ENCODE measurements around the gene NAV3.

NAV3 gene

DNA sequence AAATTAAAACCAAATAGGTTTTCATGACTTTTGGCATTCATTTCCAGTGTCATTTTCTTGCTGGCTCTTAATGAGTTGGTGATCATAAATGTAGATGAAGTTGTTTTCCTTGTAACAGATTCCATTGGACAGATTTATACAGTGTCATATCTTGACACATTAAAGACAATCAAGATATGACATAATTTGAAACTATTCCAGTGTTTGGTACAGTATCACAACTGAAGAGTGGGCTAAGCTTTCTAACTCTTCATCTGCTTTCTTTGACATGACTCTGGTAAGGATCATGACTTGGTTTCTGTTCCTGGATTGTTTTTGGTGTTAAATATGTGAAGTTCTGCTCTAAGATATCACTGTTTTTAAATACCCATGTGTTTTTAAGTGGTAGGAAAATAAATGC lies 289.6 kb downstream of the NAV3 start:
- no peak for DNase-seq (ENCODE audit: low read depth in 2 of 2)

DNA sequence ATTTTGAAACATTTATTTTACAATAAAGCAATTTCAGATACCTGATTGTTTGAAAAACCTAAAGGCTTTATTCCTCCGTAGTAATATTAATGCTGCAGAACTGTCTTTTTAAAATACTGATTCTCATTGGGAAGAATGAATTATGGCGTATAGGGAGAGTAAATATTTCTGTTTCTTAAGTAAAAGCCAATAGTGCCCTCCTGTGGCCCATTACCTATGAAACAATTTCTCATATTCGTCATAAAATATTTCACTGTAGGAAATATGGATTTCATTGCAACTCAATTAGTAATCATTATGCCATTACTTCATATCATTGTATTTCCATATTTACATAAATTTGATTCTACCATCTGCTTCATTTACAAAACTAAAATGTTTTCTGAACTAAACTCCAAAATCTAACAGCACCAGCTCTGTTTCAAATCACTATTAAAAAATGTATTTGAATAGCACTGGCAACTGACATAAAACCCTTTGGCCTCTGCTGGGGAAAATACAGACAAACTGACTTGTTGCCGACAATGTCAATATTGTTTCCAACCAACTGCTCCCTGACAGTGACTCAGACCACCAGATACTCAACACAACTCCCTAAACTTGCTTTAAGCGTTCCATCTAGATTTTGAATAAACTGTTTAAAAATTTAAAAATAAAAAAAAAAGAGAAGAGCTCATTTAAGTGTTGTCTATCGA lies 290.3 kb downstream of the NAV3 start:
- no peak for DNase-seq (ENCODE audit: low read depth in 2 of 2)

DNA sequence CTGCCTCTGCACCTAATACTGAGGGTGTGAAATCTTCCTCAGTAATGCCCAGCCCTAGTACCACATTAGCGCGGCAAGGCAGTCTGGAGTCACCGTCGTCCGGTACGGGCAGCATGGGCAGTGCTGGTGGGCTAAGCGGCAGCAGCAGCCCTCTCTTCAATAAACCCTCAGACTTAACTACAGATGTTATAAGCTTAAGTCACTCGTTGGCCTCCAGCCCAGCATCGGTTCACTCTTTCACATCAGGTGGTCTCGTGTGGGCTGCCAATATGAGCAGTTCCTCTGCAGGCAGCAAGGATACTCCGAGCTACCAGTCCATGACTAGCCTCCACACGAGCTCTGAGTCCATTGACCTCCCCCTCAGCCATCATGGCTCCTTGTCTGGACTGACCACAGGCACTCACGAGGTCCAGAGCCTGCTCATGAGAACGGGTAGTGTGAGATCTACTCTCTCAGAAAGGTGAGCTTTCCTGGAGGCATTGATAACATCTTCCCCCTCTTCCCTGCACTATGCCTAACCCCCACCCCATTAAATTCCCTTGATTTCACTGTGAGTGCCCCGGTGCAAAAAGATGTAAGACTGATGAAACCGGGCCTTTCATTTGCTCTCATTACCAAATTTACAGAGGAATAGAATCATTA lies 291.4 kb downstream of the NAV3 start:
- no peak for DNase-seq (ENCODE audit: low read depth in 2 of 2)

DNA sequence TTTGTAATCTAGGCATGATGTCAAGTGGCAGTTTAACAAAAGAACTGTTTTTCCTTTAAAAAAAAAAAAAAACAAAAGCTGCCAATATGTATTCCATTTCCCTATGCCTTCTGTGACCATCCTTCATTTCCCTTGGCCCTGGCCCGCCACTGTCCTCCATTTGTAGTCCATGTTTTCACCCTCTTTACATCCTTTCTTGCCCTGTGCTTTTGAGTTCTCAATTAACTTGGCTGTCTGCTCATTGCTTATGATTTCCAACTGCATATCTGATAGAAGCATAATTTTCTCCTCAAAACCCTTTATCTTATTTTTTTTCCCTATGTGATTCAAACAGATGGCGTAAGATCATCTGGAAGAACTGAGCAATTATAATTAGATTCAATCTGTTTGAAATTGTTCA lies 297.5 kb downstream of the NAV3 start:
- no peak for DNase-seq (ENCODE audit: low read depth in 2 of 2)

DNA sequence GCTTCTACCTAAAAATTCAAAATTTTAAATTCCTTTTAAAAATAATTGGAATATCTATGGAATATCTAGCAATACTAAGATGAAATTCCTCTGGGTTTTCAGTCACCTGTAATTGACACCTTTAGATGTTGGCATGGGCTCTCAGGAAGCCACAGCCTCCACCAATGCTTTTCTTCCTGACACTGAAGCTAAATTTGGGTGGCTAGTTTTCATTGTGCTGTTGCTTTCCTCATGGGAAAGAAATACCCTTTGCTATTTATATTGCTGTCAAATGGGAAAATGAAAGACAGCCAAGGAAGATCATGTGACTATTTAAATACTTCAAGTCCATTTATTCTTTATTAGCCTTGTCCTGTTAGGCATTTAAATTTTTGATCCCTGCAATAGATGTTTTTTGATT lies 313.0 kb downstream of the NAV3 start:
- no peak for DNase-seq (ENCODE audit: low read depth in 2 of 2)

DNA sequence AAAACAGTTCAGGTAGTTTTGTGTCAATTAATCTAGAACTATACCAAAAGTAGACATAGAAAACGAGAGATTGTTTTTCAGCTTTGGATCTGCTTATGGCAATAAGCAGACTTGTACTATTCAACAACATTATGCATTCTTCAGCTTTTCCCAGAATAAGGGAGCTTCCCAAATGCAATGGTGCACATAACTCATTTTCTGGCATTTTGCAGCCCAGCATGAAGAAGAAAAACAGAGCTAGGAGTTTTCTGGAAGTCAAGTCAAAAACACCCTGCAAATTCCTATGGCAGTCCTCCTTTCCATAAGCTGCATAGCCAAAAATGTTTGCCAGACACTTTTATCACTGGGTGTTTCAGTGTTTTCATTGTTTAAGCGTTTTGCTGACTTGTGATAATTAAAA lies 314.7 kb downstream of the NAV3 start:
- DNase-seq (ENCODE audit: low read depth in 2 of 2), result no peak

DNA sequence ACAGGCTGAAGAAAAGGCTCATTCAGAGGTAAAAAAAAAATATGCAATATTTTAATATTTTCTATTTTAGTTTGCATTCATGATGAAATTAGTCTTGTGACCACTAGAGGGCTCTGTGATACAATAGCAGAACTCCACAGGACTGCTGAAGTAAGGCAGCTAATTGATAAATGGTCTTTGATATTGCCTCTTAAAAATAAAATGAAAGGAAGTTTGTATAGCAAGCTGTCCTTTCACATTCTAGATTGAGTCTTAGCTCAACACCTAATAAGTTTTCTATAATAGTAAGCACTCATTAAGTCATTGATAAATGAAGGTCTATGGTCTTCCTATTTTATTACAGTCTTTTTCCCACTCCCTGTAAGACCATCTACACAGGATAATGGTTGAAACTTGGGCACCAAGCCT lies 315.7 kb downstream of the NAV3 start:
- DNase-seq (ENCODE audit: low read depth in 2 of 2), result no peak

DNA sequence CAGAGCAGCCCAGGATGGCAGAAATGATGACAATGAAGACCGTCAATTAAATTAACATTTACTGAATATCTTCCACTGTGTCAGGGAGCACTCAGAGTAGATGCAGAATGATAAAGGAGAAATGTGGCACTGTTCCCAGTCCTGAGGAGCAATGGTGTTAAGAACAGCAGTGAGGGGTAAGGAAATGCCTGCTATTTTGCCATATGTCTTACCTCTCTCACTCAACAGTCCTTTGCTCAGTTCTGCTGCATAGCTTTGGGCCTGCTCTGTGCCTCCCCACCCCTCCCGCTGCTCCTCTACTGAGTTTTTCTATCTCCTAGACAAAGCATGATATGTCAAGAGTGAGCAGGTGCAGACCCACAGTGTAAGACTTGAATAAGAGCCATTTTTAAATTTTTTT lies 318.8 kb downstream of the NAV3 start:
- no peak for DNase-seq (ENCODE audit: low read depth in 2 of 2)

DNA sequence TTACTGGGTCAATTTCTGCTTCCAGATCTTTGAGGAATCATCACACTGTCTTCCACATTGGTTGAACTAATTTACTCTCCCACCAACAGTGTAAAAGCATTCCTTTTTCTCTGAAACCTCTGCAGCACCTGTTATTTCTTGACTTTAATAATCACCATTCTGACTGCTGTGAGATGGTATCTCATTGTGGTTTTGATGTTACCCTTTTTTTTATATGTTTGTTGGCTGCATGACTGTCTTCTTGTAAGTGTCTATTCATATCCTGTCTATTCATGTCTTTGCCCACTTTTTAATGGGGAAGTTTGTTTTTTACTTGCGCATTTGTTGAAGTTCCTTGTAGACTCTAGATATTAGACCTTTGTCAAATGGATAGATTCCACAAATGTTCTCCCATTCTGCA lies 324.9 kb downstream of the NAV3 start:
- DNase-seq (ENCODE audit: low read depth in 2 of 2), result no peak

DNA sequence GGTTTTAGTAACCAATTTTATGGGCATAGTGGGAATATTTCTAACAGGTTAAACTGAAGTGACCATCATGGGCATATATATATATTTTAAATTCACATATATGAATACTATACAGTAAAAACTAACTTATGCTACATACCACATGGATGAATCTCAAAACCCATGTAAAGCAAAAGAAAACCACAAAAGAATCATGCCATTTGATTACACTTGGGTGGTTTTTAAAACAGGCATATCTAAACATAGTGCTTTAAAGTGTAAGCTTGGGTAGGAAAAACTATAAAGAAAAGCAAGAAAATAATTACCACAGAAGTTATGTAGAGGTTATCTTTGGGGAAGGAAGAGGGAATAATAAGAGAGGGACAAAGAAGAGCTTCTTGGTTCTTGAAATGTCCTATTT lies 326.1 kb downstream of the NAV3 start:
- no peak for DNase-seq (ENCODE audit: low read depth in 2 of 2)

DNA sequence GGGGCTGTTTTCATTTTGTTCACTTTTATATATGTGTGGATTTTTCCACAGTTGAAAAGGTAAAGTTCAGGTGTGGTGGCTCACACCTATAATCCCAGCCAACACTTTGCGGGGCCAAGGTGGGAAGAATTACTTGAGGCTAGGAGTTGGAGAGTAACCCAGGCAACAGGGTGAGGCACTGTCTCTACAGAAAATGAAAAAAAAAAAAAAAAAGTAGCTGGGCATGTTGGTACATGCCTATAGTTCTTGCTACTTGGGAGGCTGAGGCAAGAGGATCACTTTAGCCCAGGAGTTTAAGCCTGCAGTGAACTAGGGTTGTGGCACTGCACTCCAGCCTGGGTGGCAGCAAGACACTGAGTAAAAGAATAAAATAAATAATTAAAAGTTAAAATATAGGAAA lies 326.5 kb downstream of the NAV3 start:
- no peak for DNase-seq (ENCODE audit: low read depth in 2 of 2)

DNA sequence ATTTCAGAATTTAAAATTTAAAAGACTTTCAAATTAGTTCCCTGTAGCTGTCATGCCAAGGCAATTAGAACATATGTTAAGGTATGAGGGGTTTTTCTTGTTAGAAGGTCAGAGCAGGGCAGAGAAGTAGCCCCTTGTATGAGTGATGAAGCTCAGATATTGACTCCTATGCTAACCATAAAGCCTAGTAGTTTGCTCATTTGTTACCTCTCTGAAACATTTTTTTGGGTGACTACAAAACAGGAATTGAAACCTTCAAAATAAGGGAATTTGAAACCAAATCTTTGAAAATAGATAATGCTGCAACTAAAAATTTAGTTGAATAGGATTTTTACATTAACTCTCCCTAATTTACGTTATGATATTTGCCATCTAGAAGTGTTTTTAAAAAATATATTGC lies 333.5 kb downstream of the NAV3 start:
- no peak for DNase-seq (ENCODE audit: low read depth in 2 of 2)

DNA sequence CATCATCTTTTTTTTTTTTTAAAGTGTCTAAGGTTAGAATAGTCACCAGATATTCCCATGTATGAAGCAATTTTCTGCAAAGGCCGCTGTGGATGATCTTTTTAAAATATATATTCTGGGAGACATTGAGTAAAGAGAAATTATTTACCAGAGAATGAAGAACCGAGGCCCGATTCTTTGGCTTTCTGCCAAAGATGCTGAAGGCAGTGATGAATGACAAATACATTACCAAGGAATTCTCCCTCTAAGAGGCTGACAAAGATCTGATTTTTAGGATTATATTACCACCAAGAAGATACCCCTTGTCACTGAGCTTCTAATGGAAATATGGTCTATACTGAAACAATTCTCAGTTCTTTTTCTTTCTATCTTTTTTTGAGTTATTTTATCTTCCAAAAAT lies 336.8 kb downstream of the NAV3 start:
- no peak for DNase-seq (ENCODE audit: low read depth in 2 of 2)

DNA sequence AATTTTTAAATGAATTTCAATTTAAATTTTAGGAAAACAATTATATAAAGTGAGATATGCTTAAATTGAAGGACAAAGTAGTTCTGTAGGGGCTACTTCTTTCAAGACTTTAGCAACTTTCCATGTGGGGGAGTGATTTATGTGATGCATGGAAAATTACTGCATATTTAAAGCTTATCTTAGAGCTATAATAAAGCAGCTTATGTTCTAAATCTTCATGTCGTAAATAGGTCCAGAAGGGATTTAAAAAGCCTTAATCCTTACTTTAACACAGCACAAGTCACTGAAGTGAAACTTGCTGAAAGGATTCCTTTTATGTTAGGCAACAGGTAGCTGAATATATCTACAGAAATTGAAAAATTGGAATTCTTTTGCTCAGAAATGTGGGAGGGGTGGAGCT lies 340.4 kb downstream of the NAV3 start:
- DNase-seq (ENCODE audit: low read depth in 2 of 2), result no peak

DNA sequence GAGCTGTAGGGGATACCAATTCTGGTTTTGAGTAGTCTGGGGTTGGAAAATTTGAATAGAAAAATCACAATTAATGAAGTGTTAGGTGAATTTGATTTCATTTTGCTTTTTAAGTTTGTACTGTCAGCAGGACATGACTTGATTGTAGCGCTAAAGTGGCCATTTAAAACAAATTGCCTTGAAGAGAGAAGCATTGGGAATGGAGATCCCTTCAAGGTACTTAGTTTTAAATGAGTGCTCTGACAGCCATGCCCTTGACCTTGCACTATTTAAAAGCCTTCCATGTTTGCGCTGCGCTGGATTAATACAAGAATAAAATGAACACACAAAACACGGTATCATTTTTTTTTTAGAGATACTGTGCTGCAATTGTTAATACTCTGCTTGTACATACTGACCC lies 345.9 kb downstream of the NAV3 start:
- DNase-seq (ENCODE audit: low read depth in 2 of 2), result no peak

DNA sequence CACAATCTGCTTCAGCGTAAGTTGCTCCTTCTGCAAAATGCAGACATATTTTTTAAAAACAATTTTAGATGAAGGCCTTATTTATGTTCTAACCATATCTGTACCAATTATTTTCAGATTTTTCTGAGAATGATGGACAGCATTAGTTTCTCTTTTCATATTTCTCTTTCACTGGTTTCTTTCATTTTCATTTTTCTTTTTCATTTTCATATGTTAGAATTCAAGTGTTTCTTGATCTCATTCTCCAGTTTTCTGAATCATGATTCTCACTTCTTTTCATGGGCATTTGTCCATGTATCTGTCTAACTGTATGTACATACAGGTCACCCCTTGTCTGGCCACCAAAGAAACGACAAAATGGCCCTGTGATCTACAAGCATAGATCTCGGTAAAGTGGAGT lies 346.6 kb downstream of the NAV3 start:
- no peak for DNase-seq (ENCODE audit: low read depth in 2 of 2)

DNA sequence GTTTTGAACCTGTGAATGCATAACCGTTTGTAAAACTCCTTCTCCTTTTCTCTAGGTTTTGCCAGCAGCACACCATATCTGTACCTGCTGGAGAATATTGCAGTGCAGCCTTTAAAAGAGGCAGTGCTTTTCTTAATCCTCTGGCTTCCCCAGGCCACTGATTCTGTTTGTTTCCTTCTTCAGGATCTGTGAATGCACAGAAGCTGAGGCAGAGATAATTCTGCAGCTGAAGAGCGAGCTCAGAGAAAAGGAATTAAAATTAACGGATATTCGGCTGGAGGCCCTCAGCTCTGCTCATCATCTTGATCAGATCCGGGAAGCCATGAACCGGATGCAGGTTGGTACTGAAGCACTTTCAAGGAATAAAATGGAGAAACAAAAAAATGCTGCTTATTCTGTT lies 348.7 kb downstream of the NAV3 start:
- DNase-seq (ENCODE audit: low read depth in 2 of 2), result no peak

DNA sequence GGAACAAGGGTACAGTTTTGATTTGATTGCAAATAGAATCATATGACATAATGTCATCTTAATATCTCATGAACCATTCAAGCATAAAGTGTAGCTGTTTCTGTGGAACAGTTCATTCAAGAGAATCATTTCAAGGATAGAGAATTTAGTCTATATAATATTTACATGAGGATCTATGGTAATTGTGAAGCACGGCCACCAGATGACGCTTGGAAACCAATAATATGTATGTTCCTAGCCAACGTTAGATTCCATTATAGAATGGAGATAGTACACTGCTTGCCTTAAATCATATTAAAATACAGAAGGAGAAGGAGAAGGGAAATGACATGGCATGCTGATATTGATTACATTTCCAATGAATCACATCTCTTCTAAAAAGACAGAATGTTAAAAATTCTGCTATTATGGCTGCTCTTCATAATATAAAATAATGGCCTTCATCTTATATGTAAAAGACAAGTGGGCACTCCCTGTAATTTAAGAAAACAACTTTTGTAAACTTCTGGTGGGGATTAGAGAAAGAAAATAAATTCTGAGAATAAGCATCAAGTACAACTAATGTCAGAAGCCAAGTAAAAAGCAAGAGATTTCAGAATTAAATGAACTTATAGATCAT lies 351.0 kb downstream of the NAV3 start:
- DNase-seq (ENCODE audit: low read depth in 2 of 2), result no peak

DNA sequence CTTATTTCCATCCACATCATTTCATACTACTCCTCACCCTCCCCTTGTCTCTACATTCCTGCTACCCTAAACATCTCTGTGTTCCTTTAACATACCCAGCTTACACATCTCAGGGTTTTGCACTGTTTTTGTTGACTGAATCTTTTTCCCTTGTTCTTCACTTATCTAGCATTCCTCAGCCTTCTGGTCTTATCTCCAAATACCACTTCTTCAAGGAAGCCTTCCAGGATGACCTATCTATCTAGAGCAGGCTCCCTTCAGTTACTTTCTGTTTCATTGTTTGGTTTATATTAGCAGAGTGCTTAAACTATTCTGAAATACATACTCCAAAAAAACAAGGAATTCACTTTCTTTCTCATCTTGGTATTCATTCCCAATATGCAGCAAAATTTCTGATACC lies 353.1 kb downstream of the NAV3 start:
- no peak for DNase-seq (ENCODE audit: low read depth in 2 of 2)

DNA sequence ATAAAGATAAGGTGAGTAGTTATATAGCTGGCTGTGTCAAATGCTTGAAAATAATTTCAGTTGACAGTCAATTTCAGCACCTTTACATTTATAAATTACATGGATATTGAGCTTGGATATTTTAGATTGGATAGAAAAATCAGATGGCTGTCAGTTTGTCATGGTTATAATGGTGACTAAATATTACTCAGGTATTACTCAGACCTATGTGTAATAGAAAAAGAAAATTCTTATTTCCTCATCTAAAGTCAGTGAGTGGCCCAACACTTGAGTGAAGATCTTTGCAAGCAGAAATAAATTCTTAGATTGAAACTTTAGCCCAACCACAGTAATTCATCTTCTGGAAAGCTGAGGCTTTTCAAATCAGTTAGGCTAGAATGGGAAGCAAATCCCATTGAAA lies 354.4 kb downstream of the NAV3 start:
- no peak for DNase-seq (ENCODE audit: low read depth in 2 of 2)

DNA sequence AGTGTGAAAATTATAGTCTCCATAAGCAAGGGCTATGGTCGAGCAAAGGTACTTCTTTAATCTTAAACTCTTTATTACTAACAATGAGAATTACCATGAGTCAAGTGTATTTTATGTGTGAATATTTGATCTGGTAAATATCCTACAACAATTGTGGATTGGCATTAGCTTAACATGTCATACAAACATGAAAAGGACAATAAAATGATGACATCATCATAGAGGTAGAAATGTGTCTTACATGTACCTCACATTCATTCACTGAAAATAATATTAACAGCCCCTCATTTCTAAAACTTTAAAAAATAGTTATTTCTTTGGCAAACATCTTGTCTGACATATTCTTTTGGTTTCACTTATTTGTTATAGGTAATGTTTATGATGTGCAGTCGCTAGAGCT lies 355.0 kb downstream of the NAV3 start:
- DNase-seq (ENCODE audit: low read depth in 2 of 2), result no peak

DNA sequence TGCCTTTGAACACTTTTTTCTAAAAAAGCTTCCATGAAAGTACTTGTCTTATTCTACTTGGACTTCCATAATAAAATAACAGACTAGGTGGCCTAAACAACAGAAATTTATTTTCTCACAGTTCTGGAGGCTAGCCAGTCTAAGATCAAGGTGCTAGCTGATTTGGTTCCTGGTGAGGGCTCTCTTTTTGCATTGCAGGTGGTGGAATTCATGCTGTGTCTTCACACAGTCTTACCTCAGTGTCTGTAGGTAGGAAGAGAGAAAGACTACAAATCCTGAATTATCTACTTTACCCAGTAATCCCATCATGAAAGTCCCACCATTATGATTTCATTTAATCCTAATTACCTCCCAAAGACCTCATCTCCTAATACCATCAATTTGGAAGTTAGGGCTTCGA lies 356.0 kb downstream of the NAV3 start:
- DNase-seq (ENCODE audit: low read depth in 2 of 2), result no peak

DNA sequence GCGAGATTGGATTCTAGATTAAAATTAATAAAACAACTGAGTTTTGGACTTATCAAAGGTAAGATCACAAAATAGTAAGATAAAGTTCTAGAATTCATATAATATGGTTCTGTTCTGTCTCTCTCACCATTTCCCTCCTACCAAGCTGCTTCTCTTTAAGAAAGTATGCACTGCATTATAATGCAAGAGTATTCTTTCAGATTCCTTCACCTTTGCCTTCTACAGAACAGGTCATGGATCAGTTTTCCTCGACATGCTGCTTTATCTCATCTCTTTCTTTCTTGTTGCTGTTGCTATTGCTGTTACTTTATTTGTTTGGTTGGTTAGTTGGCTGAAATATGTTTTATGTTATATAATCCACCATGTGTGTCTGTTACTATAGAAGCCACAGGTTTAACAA lies 357.0 kb downstream of the NAV3 start:
- DNase-seq (ENCODE audit: low read depth in 2 of 2), result no peak

DNA sequence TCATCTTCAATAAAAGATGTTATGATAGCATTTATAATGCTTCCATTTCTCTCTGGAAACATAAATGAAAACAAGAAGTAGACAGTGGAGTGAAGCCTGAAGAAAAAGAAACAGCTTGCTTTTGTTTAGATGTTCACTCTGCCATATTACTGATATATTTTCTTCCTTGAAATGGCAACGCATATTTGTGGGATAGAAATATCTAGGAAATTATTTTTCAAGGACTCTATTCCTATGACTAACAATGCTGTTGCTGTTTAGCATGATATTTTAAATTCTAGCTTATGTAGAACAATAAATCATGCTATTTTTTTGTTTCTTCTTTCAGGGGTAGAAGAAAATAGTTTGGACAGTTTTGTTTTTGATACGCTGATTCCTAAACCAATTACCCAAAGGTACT lies 359.0 kb downstream of the NAV3 start:
- DNase-seq (ENCODE audit: low read depth in 2 of 2), result no peak
